ENCODE data around the gene LRCH1.

Gene LRCH1

GRCh38 chr13:46523972-46524752, 28.8 kb upstream of the LRCH1 start:
- H3K27me3 Mint-ChIP-seq: peaks cover 21% of the 10 kb centered on the region
- DNase-seq (ENCODE audit: low spot score in 2 of 2) (no peak), ATAC-seq (replicated peaks; ENCODE audit: extremely low read depth, poor library complexity, severe bottlenecking) (no peak)
- no peak overlapping the region for H3K4me3 Mint-ChIP-seq
- no peaks in the 10 kb centered on the region for H3K36me3 Mint-ChIP-seq (ENCODE audit: insufficient read depth)
- H3K9me3 Mint-ChIP-seq: no peaks in the 10 kb centered on the region
- no peaks in the 10 kb centered on the region for H3K4me1 Mint-ChIP-seq
- no peak overlapping the region for H3K27ac Mint-ChIP-seq (ENCODE audit: low read depth)

DNA sequence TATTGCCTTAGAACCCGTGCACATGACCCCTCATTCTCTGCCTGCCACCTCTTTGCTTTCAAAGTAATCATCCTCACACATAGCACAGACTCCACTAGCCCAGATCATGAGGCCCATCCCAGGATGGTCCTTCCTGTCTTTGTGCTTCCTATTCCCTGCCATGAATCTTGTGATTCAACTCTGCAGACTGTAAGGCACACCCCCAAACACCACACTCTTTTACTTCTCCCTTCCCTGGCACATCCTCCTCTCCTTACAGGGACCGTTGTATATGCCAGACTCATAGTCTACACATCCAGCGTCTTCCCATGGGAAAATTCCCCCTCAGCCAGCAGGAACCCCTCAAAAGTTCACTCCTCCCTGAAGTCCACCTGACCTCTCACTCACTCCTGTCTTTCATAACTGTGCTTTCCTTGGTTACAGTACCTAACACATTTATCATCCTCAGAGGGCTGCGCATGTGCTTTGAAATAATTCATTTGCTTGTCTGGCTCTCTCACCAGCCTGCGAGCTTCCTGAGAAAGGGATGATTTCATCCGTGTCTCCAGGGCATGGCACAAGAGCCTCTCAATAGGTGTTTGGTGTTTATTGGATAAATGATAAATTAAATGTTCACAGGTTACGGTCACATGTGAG, 26.8 kb upstream of the LRCH1 start:
- H3K27me3 Mint-ChIP-seq: peaks cover 16% of the 10 kb centered on the region
- DNase-seq (ENCODE audit: low spot score in 2 of 2) (no peak), ATAC-seq (replicated peaks; ENCODE audit: extremely low read depth, poor library complexity, severe bottlenecking) (no peak)
- no peak overlapping the region for H3K4me3 Mint-ChIP-seq
- H3K36me3 Mint-ChIP-seq (ENCODE audit: insufficient read depth): no peaks in the 10 kb centered on the region
- H3K27ac Mint-ChIP-seq (ENCODE audit: low read depth): no peak overlapping the region
- H3K9me3 Mint-ChIP-seq: no peaks in the 10 kb centered on the region
- no peaks in the 10 kb centered on the region for H3K4me1 Mint-ChIP-seq

DNA sequence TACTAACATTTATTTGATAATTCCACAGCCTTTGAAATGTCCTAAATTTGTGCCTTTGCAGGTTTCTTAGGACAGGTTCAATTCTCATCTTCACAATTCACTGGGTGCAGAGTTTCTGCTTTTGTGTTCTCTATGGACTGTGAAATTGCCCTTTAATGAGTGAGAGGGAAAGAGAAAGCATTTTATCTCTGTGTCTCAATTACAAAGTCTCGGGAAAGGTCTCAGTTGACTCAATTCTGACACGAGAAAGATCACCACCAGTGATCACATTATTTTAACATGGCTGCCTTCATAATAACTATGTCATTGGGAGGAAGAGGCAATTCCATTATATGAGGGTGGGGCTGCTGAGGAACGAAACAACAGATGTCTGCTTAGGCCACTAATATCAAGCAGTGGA, 26.2 kb upstream of the LRCH1 start:
- no peak overlapping the region for H3K4me3 Mint-ChIP-seq
- H3K27me3 Mint-ChIP-seq: peaks cover 16% of the 10 kb centered on the region

GRCh38 chr13:46527237-46527636, 25.7 kb upstream of the LRCH1 start:
- Mint-ChIP-seq H3K27me3 (peaks cover 16% of the 10 kb centered on the region), H3K4me3 (no peak overlapping the region), H3K9me3 (no peaks in the 10 kb centered on the region), H3K27ac (ENCODE audit: low read depth) (no peak overlapping the region), H3K4me1 (no peaks in the 10 kb centered on the region), H3K36me3 (ENCODE audit: insufficient read depth) (no peaks in the 10 kb centered on the region)
- no peak for ATAC-seq (replicated peaks; ENCODE audit: extremely low read depth, poor library complexity, severe bottlenecking)
- no peak for DNase-seq (ENCODE audit: low spot score in 2 of 2)

More for the DNA sequence above, 26.2 kb upstream of the LRCH1 start:
- no peak overlapping the region for H3K27ac Mint-ChIP-seq (ENCODE audit: low read depth)
- H3K4me1 Mint-ChIP-seq: no peaks in the 10 kb centered on the region
- ATAC-seq (replicated peaks; ENCODE audit: extremely low read depth, poor library complexity, severe bottlenecking) (no peak), DNase-seq (ENCODE audit: low spot score in 2 of 2) (no peak)
- H3K9me3 Mint-ChIP-seq: no peaks in the 10 kb centered on the region
- no peaks in the 10 kb centered on the region for H3K36me3 Mint-ChIP-seq (ENCODE audit: insufficient read depth)

DNA sequence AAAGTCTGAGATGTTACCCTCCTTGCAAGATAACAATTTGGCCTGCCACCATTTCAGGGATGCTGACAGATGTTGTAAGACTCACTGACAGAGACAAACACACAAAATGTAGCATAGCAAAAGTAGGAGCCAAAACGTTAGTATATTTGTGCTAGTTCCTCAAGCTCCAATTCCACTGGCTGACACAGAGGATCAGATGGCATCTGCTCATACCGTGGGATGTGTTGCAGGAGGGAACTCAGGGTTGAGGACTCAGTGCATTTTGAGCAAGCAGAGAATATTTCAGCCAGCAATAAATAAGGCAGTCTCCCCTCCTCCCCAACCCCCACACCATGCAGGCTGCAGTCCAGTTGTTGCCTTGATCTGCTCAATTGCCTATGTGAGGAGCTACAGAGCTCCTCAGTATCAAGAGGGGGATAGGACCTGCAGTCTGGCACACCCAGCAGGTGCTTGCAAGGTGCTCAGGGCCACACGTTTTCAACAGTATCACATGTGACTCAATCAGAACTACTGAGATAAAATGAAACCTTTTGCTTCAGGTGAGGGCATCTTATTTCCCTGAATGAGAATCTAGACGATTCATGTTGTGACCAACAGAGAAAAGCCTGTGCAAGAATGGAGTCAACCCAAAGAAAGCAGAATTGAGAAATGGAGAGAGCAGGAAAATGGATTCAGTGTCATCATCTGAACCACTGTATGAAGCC, 23.6 kb upstream of the LRCH1 start:
- Mint-ChIP-seq H3K9me3 (no peaks in the 10 kb centered on the region), H3K27me3 (peaks cover 16% of the 10 kb centered on the region), H3K4me1 (no peaks in the 10 kb centered on the region), H3K36me3 (ENCODE audit: insufficient read depth) (no peaks in the 10 kb centered on the region), H3K27ac (ENCODE audit: low read depth) (no peak overlapping the region), H3K4me3 (no peak overlapping the region)
- DNase-seq (ENCODE audit: low spot score in 2 of 2) (no peak), ATAC-seq (replicated peaks; ENCODE audit: extremely low read depth, poor library complexity, severe bottlenecking) (no peak)

DNA sequence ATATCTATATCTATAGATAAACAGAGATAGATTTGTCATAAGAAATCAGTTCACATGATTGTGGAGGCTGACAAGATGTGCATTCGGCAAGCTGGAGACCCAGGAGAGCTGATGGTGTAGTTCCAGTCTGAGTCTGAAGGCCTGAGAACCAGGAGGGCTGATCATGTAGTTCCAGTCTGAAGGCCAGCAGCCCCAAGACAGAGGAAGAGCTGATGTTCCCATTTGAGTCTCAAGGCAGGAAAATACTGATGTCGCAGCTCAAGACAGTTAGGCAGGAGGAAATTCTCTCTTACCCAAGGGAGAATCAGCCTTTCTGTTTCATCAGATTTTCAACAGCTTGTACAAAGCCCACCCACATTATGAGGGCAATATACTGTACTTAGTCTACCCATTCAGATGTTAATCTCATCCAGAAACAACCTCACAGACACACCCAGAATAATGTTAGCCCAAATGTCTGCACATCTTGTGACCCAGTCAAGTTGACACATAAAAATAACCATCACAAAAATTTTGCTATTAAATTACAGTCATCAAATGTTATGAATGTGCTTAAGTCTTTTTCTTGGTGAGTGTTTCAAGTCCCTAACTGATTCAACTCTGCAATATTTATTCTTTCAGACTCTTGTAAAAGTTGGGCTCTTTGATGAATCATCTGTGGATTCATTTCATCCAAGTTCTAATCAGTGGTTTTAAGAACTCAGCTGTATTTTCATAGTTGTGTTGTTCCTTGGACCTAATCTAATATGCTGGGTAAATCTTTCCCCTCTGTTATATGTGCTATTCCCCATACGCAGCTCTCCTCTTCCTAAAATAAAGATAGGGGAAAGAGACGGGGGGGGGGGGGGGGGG, 22.7 kb upstream of the LRCH1 start:
- DNase-seq (ENCODE audit: low spot score in 2 of 2): no peak
- no peak for ATAC-seq (replicated peaks; ENCODE audit: extremely low read depth, poor library complexity, severe bottlenecking)
- H3K9me3 Mint-ChIP-seq: no peaks in the 10 kb centered on the region
- no peaks in the 10 kb centered on the region for H3K36me3 Mint-ChIP-seq (ENCODE audit: insufficient read depth)
- no peak overlapping the region for H3K4me3 Mint-ChIP-seq
- H3K27me3 Mint-ChIP-seq: peaks cover 16% of the 10 kb centered on the region
- no peaks in the 10 kb centered on the region for H3K4me1 Mint-ChIP-seq
- no peak overlapping the region for H3K27ac Mint-ChIP-seq (ENCODE audit: low read depth)

DNA sequence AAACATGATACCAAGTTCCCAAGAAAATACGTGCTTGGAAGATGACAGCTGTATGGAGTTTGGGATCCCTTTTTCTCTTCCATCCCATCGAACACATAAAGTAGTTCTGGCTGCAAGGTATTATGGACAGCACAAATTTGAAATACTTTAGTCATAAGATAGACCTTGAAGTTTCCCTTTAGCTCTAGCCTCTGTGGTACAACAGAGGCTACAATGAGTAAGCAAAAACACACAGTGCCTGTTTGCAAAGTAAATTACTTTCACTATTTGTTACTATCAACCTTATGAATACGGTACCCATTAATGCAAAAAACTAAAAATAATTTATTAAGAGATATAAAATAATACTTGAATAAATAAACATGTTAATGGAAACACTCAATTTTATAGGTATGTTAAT, 21.0 kb upstream of the LRCH1 start:
- Mint-ChIP-seq H3K36me3 (ENCODE audit: insufficient read depth) (no peaks in the 10 kb centered on the region), H3K4me3 (no peak overlapping the region), H3K4me1 (no peaks in the 10 kb centered on the region), H3K9me3 (no peaks in the 10 kb centered on the region), H3K27me3 (peaks cover 1% of the 10 kb centered on the region), H3K27ac (ENCODE audit: low read depth) (no peak overlapping the region)
- no peak for ATAC-seq (replicated peaks; ENCODE audit: extremely low read depth, poor library complexity, severe bottlenecking)
- DNase-seq (ENCODE audit: low spot score in 2 of 2): no peak

DNA sequence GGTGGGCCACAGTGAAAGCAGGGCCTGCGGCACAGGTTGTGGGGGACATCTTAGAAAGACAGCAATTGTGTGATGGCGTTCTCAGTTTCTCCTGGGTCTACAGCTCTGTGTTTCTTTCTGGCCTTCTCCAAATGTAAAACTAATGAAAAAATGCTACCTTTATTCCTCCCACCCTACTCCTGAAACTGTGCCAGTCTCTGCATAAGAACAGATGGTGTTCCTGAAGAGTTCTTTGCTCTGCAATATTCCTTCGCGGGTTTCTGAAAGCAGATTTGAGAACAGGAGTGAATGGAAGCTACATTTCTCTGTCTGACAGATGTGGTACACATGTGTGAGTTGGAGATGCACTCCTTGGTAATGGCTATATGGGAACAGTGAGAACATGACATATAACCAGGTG, 18.0 kb upstream of the LRCH1 start:
- no peak for ATAC-seq (replicated peaks; ENCODE audit: extremely low read depth, poor library complexity, severe bottlenecking)
- H3K4me1 Mint-ChIP-seq: no peaks in the 10 kb centered on the region
- no peak overlapping the region for H3K27ac Mint-ChIP-seq (ENCODE audit: low read depth)
- H3K36me3 Mint-ChIP-seq (ENCODE audit: insufficient read depth): peaks cover 1% of the 10 kb centered on the region
- H3K9me3 Mint-ChIP-seq: no peaks in the 10 kb centered on the region
- DNase-seq (ENCODE audit: low spot score in 2 of 2): no peak
- H3K27me3 Mint-ChIP-seq: no peaks in the 10 kb centered on the region
- no peak overlapping the region for H3K4me3 Mint-ChIP-seq

GRCh38 chr13:46535825-46536224, 17.1 kb upstream of the LRCH1 start:
- no peak overlapping the region for H3K4me3 Mint-ChIP-seq
- H3K27ac Mint-ChIP-seq (ENCODE audit: low read depth): no peak overlapping the region
- H3K4me1 Mint-ChIP-seq: no peaks in the 10 kb centered on the region
- no peaks in the 10 kb centered on the region for H3K27me3 Mint-ChIP-seq
- no peak for DNase-seq (ENCODE audit: low spot score in 2 of 2)
- H3K9me3 Mint-ChIP-seq: no peaks in the 10 kb centered on the region
- peaks cover 1% of the 10 kb centered on the region for H3K36me3 Mint-ChIP-seq (ENCODE audit: insufficient read depth)
- no peak for ATAC-seq (replicated peaks; ENCODE audit: extremely low read depth, poor library complexity, severe bottlenecking)

DNA sequence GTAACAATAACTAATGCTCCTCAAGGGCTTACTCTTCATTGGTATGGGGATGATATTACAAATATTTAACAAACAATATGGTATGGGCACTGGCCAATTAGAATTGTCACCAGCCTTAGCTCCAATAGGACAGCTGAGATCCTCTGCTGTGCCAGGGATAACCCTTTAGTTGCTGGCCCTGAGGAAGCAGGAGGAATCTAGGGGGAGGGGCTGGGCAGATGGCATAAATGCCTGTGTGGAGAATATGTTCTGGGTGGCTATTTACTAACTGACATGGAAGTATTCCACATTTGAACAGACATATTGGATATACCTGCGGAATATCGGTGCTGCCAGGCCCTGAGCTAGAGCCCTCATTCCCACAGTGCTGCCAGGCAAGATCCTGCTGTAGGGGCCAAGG, 16.6 kb upstream of the LRCH1 start:
- Mint-ChIP-seq H3K9me3 (no peaks in the 10 kb centered on the region), H3K36me3 (ENCODE audit: insufficient read depth) (peaks cover 1% of the 10 kb centered on the region), H3K4me1 (no peaks in the 10 kb centered on the region), H3K27me3 (no peaks in the 10 kb centered on the region), H3K4me3 (no peak overlapping the region), H3K27ac (ENCODE audit: low read depth) (no peak overlapping the region)
- DNase-seq (ENCODE audit: low spot score in 2 of 2) (no peak), ATAC-seq (replicated peaks; ENCODE audit: extremely low read depth, poor library complexity, severe bottlenecking) (no peak)

DNA sequence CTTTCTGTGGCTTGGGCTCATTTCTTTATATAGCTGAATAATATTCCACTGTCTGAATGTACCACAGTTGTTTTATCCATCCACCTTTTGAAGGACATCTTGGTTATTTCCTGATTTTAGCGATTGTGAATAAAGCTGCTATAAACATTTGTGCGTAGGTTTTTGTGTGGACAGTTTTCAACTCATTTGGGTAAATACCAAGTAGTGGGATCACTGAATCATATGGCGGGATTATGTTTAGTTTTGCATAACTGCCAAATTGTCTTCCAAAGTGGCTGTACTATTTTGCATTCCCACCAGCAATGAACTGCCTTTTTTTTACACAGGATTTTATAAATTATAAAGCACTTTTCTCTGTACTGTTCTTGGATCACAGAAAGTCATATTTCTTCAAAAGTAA, 13.7 kb upstream of the LRCH1 start:
- no peak overlapping the region for H3K27ac Mint-ChIP-seq (ENCODE audit: low read depth)

GRCh38 chr13:46541210-46541609, 11.8 kb upstream of the LRCH1 start:
- Mint-ChIP-seq H3K9me3 (no peaks in the 10 kb centered on the region), H3K4me3 (no peak overlapping the region), H3K27me3 (no peaks in the 10 kb centered on the region), H3K27ac (ENCODE audit: low read depth) (no peak overlapping the region), H3K36me3 (ENCODE audit: insufficient read depth) (peaks cover 1% of the 10 kb centered on the region), H3K4me1 (peaks cover 10% of the 10 kb centered on the region)
- DNase-seq (ENCODE audit: low spot score in 2 of 2) (no peak), ATAC-seq (replicated peaks; ENCODE audit: extremely low read depth, poor library complexity, severe bottlenecking) (no peak)

More for the DNA sequence above, 13.7 kb upstream of the LRCH1 start:
- H3K4me1 Mint-ChIP-seq: peaks cover 10% of the 10 kb centered on the region
- no peaks in the 10 kb centered on the region for H3K9me3 Mint-ChIP-seq
- DNase-seq (ENCODE audit: low spot score in 2 of 2) (no peak), ATAC-seq (replicated peaks; ENCODE audit: extremely low read depth, poor library complexity, severe bottlenecking) (no peak)
- no peak overlapping the region for H3K4me3 Mint-ChIP-seq
- no peaks in the 10 kb centered on the region for H3K27me3 Mint-ChIP-seq
- H3K36me3 Mint-ChIP-seq (ENCODE audit: insufficient read depth): peaks cover 1% of the 10 kb centered on the region

Data from central memory CD8-positive, alpha-beta T cell (primary cell).